Caco-2 (cell line): Measurements from ENCODE around the gene SLC14A1. TPM values are rescaled to one million over a fixed set of nuclear protein-coding genes. Genes with fewer than 3 reads are reported as not detected.

Experiments used
- BruUV-seq: library from RNA; stranded (reverse); fragments of 400-500 nt; replicated peaks from 2 replicates; lab custom pipeline; 2021; lab: Mats Ljungman, UMichigan
- CTCF ChIA-PET: fragments of 300-600 bp; sonication (Branson Sonifier 250); formaldehyde crosslinking; loops from one replicate; lab custom pipeline; 2022; ENCODE audit warnings: antibody characterized with exemption; lab: Charles Lee
- POLR2A ChIA-PET: fragments of 300-600 bp; sonication (Branson Sonifier 250); formaldehyde crosslinking; loops from one replicate; lab custom pipeline; 2022; ENCODE audit warnings: antibody characterized with exemption; lab: Charles Lee
- DNase-seq, 2 experiments: peaks; one replicate each; pipeline versions ENCODE4 v3.0.0 to v3.0.0-alpha.2; 2020 to 2022
- H3K27me3 ChIP-seq: replicated peaks from 2 replicates; pipeline ENCODE4 v1.6.0; 2011; ENCODE audit warnings: low read length; ENCODE audit not compliant: control insufficient read depth, insufficient read depth
- H3K36me3 ChIP-seq: 2 replicates; pipeline ENCODE4 v1.5.1; 2011; ENCODE audit warnings: low read length; ENCODE audit not compliant: control insufficient read depth, insufficient read depth
- H3K4me1 ChIP-seq: fragments of 250-450 bp; sonication (Bioruptor Pico); 2 replicates; pipeline ENCODE4 v1.5.1; 2020; ENCODE audit warnings: mild to moderate bottlenecking
- H3K4me3 ChIP-seq: 2 replicates; pipeline ENCODE4 v1.5.1; 2011; ENCODE audit warnings: low read depth, mild to moderate bottlenecking, control low read depth, low read length
- H3K9me3 ChIP-seq: fragments of 250-450 bp; sonication (Bioruptor Pico); 2 replicates; pipeline ENCODE4 v1.5.1; 2020; ENCODE audit warnings: mild to moderate bottlenecking, moderate library complexity
- H3K27ac Mint-ChIP-seq: one replicate; pipeline ENCODE4 v1.8.0; 2022; ENCODE audit warnings: mixed read lengths; ENCODE audit not compliant: unreplicated experiment
- H3K27me3 Mint-ChIP-seq: one replicate; pipeline ENCODE4 v1.8.0; 2022; ENCODE audit warnings: mixed read lengths; ENCODE audit not compliant: insufficient read depth, unreplicated experiment
- H3K36me3 Mint-ChIP-seq: one replicate; pipeline ENCODE4 v1.8.0; 2022; ENCODE audit warnings: mild to moderate bottlenecking, mixed read lengths; ENCODE audit not compliant: insufficient read depth, unreplicated experiment
- H3K4me1 Mint-ChIP-seq: one replicate; pipeline ENCODE4 v1.8.0; 2022; ENCODE audit warnings: low read depth, mixed read lengths; ENCODE audit not compliant: unreplicated experiment
- H3K4me3 Mint-ChIP-seq: one replicate; pipeline ENCODE4 v1.8.0; 2022; ENCODE audit warnings: mild to moderate bottlenecking, moderate library complexity, mixed read lengths; ENCODE audit not compliant: unreplicated experiment
- H3K9me3 Mint-ChIP-seq: one replicate; pipeline ENCODE4 v1.8.0; 2022; ENCODE audit warnings: mixed read lengths; ENCODE audit not compliant: unreplicated experiment
- intact Hi-C: fragments of 100-400 bp; cut with micrococcal nuclease; formaldehyde crosslinking; loops from one replicate; pipeline ENCODE4 v1.10.0; 2022; ENCODE audit not compliant: unreplicated experiment
- total RNA-seq: library from RNA; stranded (reverse); gene quantifications from 2 replicates; pipeline ENCODE4 v1.2.3, GENCODE V29; 2022
- TF ChIP-seq, protein P1 (sequence below), 2 experiments: fragments of 200-600 bp in 1 of 2; IDR thresholded peaks; 1 replicate in 1 of 2; 2 replicates in 1 of 2; pipeline versions ENCODE4 v1.5.1 to v1.8.0; 2011 to 2022; ENCODE audit warnings: antibody characterized with exemption in 1 of 2, control low read depth in 1 of 2, inconsistent platforms in 1 of 2, low read depth in 1 of 2, low read length in 1 of 2, mild to moderate bottlenecking in 1 of 2, moderate library complexity in 1 of 2; ENCODE audit not compliant: insufficient read depth in 1 of 2, severe bottlenecking in 1 of 2, unreplicated experiment in 1 of 2

The SLC14A1 gene
- total RNA-seq, 1 experiment from 2014 or later = not detected

DNA sequence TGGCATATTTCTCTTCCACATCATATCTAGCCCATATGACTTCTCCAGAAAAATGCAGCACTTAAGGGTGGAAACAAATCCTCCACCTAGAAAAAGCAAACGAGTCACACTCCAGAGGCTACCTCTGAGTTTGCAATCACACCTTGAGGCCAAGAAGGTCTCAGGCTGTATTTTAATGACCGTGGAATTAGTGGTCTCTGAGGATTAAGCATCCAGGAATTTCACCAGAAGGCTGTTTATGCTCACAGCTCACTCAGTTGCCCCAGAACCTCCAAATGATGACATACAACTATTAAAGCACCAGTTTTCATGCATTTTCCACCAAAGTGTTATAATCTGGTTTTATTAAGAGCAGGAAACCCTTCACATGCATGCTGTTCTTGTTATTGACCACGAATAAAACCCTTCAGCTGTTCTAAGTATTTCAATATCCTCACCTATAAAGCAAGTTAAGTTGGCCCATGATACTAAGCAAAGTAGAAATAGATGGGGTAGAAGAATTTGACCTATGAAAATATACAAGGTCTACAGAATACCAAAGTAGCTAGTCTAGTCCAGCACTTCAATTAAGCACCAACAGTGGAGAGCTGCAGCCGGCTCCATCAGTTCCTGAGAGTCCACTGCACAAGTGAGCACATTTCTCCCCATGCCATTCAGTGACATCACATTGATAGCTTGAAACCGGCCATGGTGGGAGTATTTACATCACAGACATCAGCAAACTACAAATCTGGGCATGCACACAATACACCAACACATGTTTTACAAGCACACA lies 39.5 kb upstream of the SLC14A1 start:
- H3K4me3 ChIP-seq = no peak overlapping the region
- H3K9me3 ChIP-seq = no peaks in the 10 kb centered on the region
- no peaks in the 10 kb centered on the region for H3K9me3 Mint-ChIP-seq
- H3K36me3 Mint-ChIP-seq = peaks cover 4% of the 10 kb centered on the region
- no peaks in the 10 kb centered on the region for H3K4me1 ChIP-seq
- no peaks in the 10 kb centered on the region for H3K4me1 Mint-ChIP-seq
- no peak overlapping the region for H3K27ac Mint-ChIP-seq
- no peaks in the 10 kb centered on the region for H3K36me3 ChIP-seq
- TF ChIP-seq, protein P1, sequence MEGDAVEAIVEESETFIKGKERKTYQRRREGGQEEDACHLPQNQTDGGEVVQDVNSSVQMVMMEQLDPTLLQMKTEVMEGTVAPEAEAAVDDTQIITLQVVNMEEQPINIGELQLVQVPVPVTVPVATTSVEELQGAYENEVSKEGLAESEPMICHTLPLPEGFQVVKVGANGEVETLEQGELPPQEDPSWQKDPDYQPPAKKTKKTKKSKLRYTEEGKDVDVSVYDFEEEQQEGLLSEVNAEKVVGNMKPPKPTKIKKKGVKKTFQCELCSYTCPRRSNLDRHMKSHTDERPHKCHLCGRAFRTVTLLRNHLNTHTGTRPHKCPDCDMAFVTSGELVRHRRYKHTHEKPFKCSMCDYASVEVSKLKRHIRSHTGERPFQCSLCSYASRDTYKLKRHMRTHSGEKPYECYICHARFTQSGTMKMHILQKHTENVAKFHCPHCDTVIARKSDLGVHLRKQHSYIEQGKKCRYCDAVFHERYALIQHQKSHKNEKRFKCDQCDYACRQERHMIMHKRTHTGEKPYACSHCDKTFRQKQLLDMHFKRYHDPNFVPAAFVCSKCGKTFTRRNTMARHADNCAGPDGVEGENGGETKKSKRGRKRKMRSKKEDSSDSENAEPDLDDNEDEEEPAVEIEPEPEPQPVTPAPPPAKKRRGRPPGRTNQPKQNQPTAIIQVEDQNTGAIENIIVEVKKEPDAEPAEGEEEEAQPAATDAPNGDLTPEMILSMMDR (IDR thresholded peaks at IDR 0.05; ENCODE audit: insufficient read depth in 1 of 2, low read depth in 1 of 2, low read length in 1 of 2, severe bottlenecking in 1 of 2, unreplicated experiment in 1 of 2) = no peak
- no peaks in the 10 kb centered on the region for H3K27me3 ChIP-seq
- POLR2A ChIA-PET = no interaction called here
- no peak overlapping the region for H3K4me3 Mint-ChIP-seq
- no peak for DNase-seq
- BruUV-seq = no TSS peak
- intact Hi-C loops = no loop called here
- peaks cover 5% of the 10 kb centered on the region for H3K27me3 Mint-ChIP-seq
- CTCF ChIA-PET = no interaction called here

DNA sequence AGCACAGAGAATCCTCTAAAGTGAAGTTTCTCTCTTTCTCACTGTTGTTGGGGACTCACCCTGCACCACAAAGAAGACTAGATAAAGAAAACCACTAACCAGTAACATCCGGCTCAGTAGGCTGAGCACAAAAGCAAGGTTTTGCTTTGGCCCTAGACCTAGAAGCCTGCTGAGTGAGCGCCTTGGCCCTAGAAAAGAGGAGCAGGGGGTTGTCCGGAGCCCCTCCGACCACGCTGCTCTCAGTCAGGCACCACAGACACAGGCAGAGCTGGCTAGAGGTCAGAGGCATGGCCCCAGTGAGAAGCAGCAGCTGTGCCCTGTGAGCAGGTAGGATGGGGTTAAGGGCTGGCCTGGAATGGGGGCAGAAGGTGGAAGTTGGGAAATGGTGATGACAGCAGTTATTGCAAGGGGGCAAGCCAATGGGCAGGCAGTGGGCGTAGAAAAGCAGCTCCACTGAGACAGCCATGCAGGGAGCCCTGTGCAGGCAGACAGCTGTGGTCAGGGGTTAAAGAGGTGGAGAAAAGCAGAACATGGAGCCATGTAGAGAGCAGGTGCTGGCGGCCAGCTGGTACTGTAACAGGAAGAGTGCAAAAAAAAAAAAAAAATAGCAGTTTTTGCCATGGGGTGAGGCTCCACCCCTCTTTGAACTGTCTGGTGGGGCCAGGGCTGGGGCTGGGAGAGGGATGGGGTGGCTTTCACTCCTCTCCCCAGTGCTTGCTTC lies 36.9 kb upstream of the SLC14A1 start:
- H3K4me3 Mint-ChIP-seq = no peak overlapping the region
- ChIA-PET POLR2A (no interaction called here), CTCF (no interaction called here)

DNA sequence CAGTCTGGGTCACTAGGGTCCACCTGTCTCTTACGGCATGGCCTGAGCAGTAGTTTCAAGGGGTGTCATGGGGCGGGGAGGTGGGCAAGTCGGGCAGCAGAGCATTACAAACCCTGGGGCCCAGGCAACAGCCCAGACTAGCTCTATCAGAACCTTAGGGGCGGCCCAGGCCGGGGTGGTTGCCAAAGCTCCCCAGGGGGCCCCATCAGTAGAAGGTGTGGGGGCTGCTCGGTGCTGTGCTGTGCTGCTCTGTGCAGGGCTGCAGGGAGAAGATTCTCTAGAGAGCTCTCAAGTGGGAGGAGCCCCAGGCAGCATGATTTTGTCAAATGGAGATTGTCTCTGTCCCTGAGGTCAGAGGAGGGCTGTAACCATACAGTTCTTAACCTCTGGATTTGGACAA lies 36.4 kb upstream of the SLC14A1 start:
- BruUV-seq = no TSS peak
- H3K4me1 ChIP-seq = no peaks in the 10 kb centered on the region
- H3K9me3 ChIP-seq = no peaks in the 10 kb centered on the region
- H3K4me3 ChIP-seq = no peak overlapping the region
- no peaks in the 10 kb centered on the region for H3K36me3 ChIP-seq
- H3K27me3 Mint-ChIP-seq = no peaks in the 10 kb centered on the region
- no peaks in the 10 kb centered on the region for H3K27me3 ChIP-seq
- no peaks in the 10 kb centered on the region for H3K36me3 Mint-ChIP-seq
- no peaks in the 10 kb centered on the region for H3K9me3 Mint-ChIP-seq
- TF ChIP-seq, protein P1 (IDR thresholded peaks at IDR 0.05; ENCODE audit: insufficient read depth in 1 of 2, low read depth in 1 of 2, low read length in 1 of 2, severe bottlenecking in 1 of 2, unreplicated experiment in 1 of 2) = no peak
- intact Hi-C loops = no loop called here
- ChIA-PET POLR2A (no interaction called here), CTCF (no interaction called here)
- H3K4me3 Mint-ChIP-seq = no peak overlapping the region
- DNase-seq = no peak
- no peak overlapping the region for H3K27ac Mint-ChIP-seq
- no peaks in the 10 kb centered on the region for H3K4me1 Mint-ChIP-seq

More for the DNA sequence above, 36.9 kb upstream of the SLC14A1 start:
- H3K27me3 Mint-ChIP-seq = peaks cover 5% of the 10 kb centered on the region
- no peaks in the 10 kb centered on the region for H3K4me1 ChIP-seq
- H3K27ac Mint-ChIP-seq = no peak overlapping the region
- no peaks in the 10 kb centered on the region for H3K27me3 ChIP-seq
- intact Hi-C loops = no loop called here
- DNase-seq = no peak
- no peaks in the 10 kb centered on the region for H3K9me3 ChIP-seq
- H3K4me3 ChIP-seq = no peak overlapping the region
- BruUV-seq = no TSS peak
- peaks cover 4% of the 10 kb centered on the region for H3K36me3 Mint-ChIP-seq
- TF ChIP-seq, protein P1 (IDR thresholded peaks at IDR 0.05; ENCODE audit: insufficient read depth in 1 of 2, low read depth in 1 of 2, low read length in 1 of 2, severe bottlenecking in 1 of 2, unreplicated experiment in 1 of 2) = no peak
- H3K9me3 Mint-ChIP-seq = no peaks in the 10 kb centered on the region
- no peaks in the 10 kb centered on the region for H3K36me3 ChIP-seq
- H3K4me1 Mint-ChIP-seq = no peaks in the 10 kb centered on the region
